NCI-H146 treated with DMSO at 0.1 percent for 48 hours (cell line): ENCODE results near the gene APBA1.

ENCODE experiments used
- DNase-seq: peaks from one replicate; lab custom pipeline; 2025; ENCODE audit not compliant: unreplicated experiment; lab: John Stamatoyannopoulos, UW

The APBA1 gene

GRCh38 chr9:69377981-69378380, 294.2 kb downstream of the APBA1 start:
- no peak for DNase-seq
